GM18498 (cell line): ENCODE measurements around the gene DYSF.

Experiments used
- ATAC-seq: cut with Tn5 transposase; IDR thresholded peaks from one replicate; pipeline ENCODE4 v1.9.1; 2021; ENCODE audit warnings: mild to moderate bottlenecking, moderate library complexity; ENCODE audit not compliant: unreplicated experiment

The DYSF gene

GRCh38 chr2:71684226-71685072, 231.1 kb downstream of the DYSF start:
- no peak for ATAC-seq

DNA sequence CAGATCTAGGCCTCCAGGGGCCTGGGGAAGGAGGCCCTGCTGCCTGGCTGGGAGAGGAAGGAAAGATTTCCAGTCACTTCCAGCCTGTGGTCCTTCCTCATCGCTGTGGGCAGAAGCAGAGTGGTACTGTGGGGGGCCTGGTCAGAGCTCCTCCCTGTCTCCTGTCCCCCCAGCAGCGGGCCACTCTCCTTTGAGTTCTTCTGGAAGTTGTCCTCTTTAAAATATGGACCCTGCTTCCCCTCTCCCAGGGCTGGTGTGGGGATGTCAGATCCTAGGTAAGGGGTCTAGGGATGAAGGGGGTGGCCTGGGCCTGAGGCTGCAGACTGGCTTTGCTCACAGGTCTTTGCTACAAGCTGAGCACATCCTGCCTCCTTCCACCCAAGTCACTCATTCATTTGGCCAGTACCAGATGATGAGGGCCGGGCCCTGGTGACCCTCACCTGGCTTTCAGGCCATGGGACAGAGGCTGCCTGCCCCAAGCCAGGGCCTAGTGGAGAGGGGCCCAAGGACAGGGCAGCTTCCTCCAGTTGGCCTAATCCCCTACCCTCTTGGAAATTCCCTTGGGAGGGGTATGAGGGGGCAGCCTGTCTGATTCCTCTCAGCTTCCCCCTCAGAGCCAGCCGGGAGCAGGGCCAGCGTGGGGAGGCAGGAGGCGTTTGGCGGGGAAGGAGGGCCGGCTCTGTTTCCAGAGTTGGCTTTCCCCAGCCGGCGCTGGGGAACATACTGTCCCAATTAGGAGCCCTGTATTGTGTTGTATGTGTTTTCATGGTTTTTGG, 231.9 kb downstream of the DYSF start:
- ATAC-seq: no peak

DNA sequence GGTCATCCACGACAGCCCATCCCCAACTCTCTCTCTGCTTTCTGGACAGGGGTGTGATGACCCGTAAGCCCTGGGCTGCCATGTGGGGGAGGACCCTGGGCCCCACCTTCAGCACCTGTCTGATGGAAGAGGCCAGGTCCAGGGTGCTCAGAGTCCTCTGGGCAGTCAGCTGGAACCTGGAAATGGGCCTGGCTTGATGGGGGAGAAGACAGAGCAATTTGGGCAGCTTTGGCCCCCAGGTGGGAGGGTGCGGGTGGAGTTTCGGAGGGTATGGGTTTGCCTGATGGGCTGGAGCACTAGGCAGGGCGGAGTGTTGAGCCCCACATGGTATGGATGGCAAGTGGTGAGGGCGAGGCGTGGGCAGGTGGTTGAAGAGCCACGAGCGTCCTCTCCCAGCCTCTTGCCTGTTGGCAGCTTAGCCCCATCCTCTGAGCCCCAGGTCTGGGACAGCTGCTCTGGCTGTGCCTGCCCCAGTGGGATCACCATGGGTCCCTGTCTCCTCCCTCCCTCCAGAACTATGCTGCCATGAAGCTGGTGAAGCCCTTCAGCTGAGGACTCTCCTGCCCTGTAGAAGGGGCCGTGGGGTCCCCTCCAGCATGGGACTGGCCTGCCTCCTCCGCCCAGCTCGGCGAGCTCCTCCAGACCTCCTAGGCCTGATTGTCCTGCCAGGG, 232.7 kb downstream of the DYSF start:
- ATAC-seq: no peak

DNA sequence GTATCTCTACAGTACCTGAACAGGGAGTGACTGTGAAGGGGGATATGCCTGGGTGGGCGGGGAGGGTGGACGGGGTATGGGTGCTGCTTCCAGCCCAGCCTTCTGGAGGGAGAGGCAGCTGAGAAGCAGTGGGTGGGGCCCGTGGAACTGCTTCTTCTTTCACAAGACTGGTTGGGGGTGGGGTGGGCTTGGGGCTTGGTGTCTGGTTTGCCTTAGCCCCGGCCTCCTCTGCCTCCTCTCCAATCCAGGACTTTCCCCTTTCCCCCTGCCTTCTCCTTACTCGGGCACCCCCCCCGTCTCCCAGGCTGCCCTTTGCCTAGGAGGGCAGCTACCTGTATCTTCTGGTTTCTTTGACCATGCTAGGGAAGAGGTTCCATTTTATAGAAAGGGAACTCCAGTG, 233.4 kb downstream of the DYSF start:
- ATAC-seq: no peak

DNA sequence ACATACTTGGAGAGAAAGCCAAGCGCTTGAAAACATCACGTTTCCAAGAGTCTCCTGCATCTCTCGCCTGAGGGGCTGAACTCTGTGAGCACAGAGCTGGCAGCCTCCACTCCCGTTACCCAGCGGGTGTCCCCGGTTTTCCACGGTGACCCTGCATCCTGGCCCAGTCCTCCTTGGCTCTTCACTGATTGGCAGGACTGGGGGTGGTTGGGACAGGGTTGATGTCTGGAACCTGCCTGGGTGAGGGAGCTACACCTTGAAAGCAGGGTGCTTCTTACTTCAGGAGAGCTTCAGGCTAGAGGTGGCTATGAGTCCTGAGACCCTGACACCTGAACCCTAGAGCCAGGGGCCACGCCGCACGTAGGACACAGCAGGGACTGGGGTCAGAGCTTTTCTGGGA, 234.1 kb downstream of the DYSF start:
- ATAC-seq: no peak

- ATAC-seq: no peak
Measured at GRCh38 chr2:71688530-71688929, 235.2 kb downstream of the DYSF start.

GRCh38 chr2:71689393-71689792, 236.0 kb downstream of the DYSF start:
- no peak for ATAC-seq

DNA sequence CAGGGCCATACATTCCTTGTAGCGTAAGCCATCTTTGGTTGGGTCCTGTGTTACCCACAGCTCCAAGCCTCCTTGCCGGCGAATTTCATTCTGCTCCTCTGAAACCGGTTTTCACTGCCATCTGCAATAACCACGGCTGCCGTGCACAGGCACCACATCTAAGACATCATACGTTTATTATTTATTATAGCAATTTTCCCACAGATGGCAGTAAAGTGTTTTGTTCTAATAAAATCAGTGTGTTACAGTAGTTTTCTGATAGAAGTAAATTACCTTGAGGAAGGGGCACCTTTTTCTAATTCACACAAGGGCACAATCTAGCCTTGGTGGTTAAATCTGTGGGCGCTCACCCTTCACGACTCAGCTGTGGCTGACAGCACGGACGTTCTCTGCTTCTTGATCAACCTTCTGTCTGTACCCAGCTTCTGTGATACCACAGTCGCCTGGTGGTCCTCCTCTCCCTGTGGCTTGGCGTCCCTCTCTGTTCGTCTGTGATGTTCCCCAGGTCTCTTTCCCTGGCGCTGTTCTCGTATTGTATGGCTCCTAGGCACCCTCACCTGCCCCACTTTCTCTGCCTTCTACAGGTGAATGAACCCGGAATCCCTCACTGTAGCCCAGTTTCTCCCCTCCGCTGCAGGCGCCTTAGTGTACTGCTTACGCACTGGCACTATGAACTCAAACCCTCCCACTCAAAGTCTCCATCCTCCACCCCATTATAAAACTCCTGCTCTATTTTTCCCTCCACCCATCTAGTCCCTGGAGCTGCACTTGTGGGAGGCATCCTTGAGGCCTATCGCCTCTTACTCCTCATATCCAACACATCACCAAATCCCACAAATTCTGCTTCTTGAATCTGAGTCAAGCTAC, 236.8 kb downstream of the DYSF start:
- ATAC-seq: no peak

DNA sequence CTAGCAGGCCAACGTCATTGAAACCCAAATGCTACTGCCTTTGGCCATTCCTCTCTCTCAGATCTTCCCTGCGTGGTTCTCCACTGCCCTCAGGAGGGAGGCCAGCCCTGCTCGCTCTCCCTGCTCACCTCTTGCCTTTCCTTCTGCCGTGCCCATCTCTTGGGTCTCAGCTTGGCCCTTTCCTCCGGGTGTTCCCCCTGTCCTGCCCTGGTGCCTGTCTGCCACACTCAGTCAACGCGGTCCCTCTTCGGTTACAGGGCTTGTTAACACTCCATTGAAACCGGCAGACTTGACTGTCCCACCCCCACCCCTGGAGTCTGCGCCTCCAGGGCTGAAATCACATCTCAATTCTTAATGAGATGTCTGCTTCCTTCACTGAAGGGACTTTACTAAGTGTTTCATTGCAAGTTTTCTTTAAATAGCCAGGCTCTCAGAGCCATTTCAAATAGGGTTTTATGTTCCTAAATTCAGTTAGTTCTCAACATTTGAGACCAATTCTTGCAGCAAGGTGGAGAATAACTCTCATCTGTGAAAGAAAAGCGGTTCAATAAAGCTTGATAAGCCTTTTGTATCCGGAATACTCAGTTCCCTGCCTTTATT, 237.6 kb downstream of the DYSF start:
- ATAC-seq: no peak

DNA sequence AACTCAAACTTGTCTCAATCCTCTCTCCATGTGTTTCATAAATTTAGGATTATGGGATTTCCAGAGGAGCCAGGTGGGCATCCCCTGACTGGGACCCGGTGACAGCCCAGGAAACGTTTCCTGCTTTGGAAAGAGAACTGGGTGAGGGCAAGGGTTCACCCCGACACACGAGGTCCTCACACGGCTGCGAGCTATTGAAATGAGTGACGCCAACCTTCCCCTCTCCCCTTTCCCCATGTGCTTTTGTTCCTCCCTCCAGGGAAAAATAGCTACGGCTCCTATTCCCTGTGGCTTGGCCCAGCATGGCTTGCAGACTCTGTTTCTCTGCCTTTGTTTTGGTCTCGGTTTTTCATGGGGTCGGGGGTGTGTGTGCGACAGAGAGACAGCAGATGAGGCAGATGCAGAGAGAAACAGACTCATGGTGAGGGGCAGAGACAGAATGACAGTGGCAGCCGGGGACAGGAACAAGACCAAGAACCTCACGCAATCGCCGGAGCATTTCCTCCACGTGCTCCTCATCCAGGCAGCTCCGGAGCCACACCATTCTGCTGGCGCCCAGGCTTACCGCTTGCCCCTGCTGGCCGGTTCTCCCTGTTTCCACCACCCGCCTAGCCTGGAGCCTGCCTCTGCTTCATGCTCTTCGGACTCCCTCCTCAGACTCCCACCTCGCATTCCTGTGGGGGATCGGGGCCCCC, 238.5 kb downstream of the DYSF start:
- ATAC-seq: no peak

DNA sequence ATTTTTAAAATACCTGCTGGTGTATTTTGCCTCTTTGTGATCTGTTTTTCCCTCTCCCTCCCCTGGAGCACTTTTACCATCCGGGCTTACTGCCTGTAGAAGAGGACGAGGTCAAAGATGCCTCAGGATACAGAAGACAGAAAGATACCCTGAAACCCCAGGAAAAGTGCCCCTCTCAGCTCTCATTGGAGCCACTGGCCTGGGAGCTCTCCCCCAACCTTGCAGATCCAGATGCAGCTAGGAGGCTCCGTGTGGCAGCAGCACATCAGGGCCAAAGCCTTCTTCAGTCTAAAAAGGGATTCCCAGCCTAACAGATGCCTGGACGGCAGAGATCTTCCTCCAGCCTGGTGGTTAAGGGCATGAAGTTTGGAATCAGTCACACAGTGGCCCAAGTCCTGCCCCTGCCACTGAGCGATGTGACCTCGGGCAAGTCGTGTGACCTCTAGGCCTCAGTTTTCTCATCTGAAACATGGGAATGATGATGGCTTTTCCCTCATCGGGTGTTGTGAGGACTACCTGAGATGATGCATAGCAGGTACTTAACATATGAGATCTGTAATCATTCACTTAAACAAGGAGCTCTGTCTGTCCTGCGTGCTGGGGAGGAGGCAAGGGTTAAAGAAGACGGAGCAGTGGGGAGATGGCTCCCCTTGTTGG, 239.4 kb downstream of the DYSF start:
- no peak for ATAC-seq

GRCh38 chr2:71693286-71694270, 240.2 kb downstream of the DYSF start:
- ATAC-seq: no peak

DNA sequence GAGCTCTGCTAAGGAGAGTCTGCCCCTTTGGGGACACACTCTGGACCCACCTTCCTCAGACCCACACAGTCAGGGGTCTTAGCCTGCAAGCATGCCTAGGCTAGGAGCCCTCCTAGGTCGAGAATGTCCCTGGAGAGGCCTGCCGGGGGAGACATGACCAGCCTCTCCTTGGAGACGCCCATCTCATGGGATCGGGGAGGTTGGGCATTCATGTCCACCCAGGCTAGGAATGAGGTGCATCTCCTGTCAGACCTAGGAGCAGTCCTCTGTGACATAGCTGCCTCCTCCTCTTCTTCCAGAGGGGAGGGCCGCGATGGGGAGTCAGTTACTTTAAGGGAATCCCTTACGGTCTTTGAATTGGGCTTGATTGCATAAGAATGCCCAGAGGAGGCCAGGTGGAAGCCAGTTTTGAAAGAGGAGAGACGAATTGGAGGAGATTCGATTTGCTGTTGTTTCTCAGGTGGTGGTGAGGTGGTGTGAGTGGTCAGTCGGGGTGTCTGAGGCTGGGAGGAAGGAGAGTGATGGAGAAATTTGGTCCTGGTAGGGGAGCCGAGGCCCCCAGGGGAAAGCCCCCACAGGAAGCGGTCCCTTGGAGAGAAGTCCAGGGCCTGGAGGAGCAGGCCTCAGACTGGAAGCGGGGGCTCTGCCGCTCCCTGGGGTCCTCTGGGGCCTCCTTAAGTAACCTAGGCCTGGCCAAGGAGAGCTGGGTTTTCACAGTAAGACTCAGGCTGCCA, 241.3 kb downstream of the DYSF start:
- no peak for ATAC-seq

- no peak for ATAC-seq
Measured at GRCh38 chr2:71695235-71696120, 242.1 kb downstream of the DYSF start.

DNA sequence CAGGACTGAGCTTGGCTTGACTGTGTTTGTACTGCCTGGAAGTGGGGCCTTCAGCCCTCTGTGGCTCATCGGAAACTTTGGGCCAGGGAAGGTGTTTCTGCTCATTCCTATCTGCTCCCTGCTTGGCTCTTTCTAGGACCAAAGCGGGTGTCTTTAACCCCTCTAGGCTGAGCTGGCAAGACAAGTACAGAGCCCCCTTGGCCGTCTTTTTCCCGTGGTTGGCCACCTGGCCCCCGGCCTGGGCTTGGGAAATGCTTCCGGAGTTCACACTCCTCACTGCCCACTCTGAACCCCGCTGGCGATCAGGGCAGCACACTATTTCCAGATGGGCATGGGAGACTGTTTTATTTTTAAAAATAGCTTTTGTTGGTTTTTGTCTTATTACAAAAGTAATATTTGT, 243.0 kb downstream of the DYSF start:
- no peak for ATAC-seq
